ENCODE measurements around the gene IL4R.

Gene IL4R

GRCh38 chr16:27363246-27363632, 49.5 kb downstream of the IL4R start:
- DNase-seq, result no peak

GRCh38 chr16:27363797-27364196, 50.0 kb downstream of the IL4R start:
- no peak for DNase-seq

- no peak for DNase-seq
These were observed 50.8 kb downstream of the IL4R start for GRCh38 chr16:27364493-27365141.

- DNase-seq, result no peak
These were observed 51.6 kb downstream of the IL4R start for GRCh38 chr16:27365142-27366089.

- no peak for DNase-seq
These were observed 53.1 kb downstream of the IL4R start for GRCh38 chr16:27366687-27367460.

GRCh38 chr16:27367461-27368357, 53.9 kb downstream of the IL4R start:
- DNase-seq, result peak; percentile 70

GRCh38 chr16:27368358-27368722, 54.6 kb downstream of the IL4R start:
- DNase-seq, result no peak

GRCh38 chr16:27369806-27370205, 56.0 kb downstream of the IL4R start:
- DNase-seq, result no peak

GRCh38 chr16:27370318-27370717, 56.5 kb downstream of the IL4R start:
- no peak for DNase-seq

- no peak for DNase-seq
These were observed 59.5 kb downstream of the IL4R start for GRCh38 chr16:27373312-27373711.

GRCh38 chr16:27374221-27374803, 60.5 kb downstream of the IL4R start:
- DNase-seq, result no peak

- no peak for DNase-seq
These were observed 61.1 kb downstream of the IL4R start for GRCh38 chr16:27374804-27375425.

GRCh38 chr16:27377666-27378485, 64.1 kb downstream of the IL4R start:
- no peak for DNase-seq

GRCh38 chr16:27378871-27379481, 65.2 kb downstream of the IL4R start:
- peak; percentile 17 for DNase-seq

- no peak for DNase-seq
These were observed 66.1 kb downstream of the IL4R start for GRCh38 chr16:27379919-27380318.

GRCh38 chr16:27381236-27381635, 67.5 kb downstream of the IL4R start:
- DNase-seq, result no peak

- DNase-seq, result no peak
These were observed 68.4 kb downstream of the IL4R start for GRCh38 chr16:27381974-27382855.

GRCh38 chr16:27383556-27384243, 69.9 kb downstream of the IL4R start:
- no peak for DNase-seq

Data from KG1 (cell line).